Activated CD4-positive, CD25-positive, alpha-beta regulatory T cell treated with anti-CD3 and anti-CD28 coated beads, Interleukin-2, amount 50 U/mL, for 16 hours (primary cell): ENCODE measurements around the gene BCR.
"Not testable (repeated sequence)": the region's sequence is repeated elsewhere in the genome, so short reads cannot be mapped to it uniquely, and the experiment has no call there.

Experiments
- DNase-seq: peaks from one replicate; pipeline ENCODE4 v3.0.0-alpha.2; 2020; ENCODE audit warnings: low read depth, low spot score

The BCR gene

GRCh38 chr22:23316596-23316995, 136.3 kb downstream of the BCR start:
- DNase-seq = not testable (repeated sequence)

GRCh38 chr22:23318316-23318715, 138.0 kb downstream of the BCR start:
- DNase-seq = not testable (repeated sequence)

GRCh38 chr22:23322497-23323080, 142.3 kb downstream of the BCR start:
- DNase-seq = not testable (repeated sequence)

DNA sequence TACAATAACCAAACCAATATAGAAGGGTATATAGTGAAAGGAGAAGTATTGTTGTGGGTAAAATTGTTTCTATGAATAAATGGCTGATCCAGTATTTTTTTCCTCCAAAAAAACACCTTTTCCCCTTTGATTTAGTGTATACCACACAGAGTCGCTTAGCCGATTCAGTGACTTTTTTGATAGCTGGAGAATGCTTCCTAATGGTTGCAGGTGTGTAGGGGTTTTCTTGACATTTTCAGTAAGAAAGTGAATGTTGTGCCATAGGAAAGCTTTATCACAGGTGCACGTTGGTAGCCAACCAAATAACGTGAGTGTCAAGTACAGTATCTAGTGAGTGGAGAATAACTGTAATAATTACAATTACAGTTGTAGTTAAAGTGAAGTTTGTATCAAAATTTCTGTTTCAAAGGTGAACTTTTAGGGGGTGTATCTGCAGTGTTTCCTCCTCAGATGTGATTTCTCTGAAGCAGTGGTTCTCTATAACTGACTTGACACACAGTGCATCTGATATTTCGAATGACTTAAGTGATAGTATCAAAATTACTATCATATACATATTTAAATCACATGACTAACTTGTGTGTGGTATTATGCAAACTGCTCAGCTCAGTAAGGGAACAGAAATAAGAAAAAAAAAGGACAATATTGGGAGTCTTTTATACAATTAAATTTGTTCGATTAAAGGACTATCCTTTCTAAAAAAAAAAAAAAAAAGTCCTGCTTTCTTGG, 143.8 kb downstream of the BCR start:
- DNase-seq = not testable (repeated sequence)

DNA sequence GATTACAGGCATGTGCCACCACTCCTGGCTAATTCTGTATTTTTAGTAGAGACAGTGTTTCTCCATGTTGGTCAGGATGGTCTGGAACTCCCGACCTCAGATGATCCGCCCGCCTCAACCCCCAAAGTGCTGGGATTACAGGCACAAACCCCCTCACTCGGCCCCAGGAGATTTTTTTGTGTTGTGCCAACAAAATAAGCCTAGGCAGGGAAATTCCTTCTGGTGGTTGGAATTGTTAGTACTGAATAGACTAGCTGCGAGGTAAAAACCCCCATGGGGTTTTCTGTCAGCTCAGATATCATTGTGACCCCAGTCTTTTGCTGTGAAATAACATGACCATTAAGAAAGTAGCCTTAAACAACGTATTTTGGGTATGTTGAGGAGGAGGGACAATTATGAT, 144.9 kb downstream of the BCR start:
- DNase-seq = no peak

DNA sequence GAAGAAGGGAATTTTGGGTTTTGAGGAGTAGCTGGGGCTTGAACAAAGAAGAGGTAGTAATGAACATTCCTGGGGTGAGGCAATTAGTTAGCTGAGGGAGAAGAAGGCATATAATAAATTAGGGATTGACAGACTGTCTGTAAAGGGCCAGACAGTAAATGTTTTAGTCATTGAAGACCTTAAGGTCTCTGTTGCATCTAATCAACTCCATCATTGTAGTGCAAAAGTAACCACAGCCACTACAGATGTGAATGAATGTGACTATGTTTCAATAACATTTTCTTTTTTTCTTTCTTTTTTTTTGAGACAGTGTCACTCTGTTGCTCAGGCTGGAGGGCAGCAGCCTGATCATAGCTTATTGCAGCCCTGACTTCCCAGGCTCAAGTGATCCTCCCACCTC, 153.5 kb downstream of the BCR start:
- DNase-seq = not testable (repeated sequence)

GRCh38 chr22:23337672-23338071, 157.4 kb downstream of the BCR start:
- not testable (repeated sequence) for DNase-seq

DNA sequence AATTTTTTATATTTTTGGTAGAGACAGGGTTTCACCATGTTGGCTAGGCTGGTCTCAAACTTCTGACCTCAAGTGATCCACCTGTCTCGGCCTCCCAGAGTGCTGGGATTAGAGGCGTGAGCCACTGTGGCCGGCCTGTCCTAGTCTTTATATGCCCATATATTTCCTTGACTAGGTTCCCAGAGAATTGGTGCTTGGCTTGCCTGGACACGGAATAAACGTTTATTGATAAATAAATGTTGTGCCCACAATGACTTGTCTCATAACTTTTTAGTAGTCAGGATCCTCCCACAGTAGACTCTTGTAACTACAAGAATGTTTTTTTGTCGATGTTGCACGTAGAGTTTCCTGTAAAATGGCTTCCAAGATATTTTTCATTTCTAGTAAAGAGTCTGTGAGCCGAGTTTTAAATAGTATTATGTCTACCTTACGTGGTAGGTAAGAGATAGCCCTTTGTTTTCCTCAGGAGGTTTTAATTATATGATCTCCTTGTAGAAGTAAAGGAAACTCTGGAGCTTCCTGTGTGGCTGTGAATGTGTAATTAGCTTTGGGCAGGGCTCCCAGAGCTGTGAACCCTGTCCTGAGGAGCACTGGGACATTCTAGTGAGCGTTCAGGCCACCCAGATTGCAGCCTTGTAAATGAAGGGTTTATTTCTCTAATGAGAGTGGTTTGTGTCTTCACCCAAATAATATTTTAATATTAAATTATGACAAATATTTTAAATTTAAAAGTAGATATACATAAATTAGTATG, 161.8 kb downstream of the BCR start:
- not testable (repeated sequence) for DNase-seq

DNA sequence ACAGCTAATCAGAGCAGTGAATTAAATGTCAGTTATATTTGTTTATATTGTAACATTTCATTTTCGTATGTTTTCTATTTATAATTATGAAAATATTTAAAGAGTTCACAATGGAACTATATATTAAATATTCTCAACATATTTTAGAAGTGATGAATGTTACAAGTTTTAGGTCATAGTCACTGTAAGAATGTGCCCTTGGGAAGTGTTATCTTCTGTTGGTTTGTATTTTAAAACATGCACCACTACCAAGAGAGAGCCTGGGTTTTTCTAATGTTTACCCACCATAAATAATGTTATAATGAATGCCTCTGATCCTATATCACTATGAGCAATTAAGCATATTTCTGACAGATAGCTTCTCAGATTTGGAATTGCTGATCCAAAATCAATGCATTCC, 171.0 kb downstream of the BCR start:
- DNase-seq = no peak

DNA sequence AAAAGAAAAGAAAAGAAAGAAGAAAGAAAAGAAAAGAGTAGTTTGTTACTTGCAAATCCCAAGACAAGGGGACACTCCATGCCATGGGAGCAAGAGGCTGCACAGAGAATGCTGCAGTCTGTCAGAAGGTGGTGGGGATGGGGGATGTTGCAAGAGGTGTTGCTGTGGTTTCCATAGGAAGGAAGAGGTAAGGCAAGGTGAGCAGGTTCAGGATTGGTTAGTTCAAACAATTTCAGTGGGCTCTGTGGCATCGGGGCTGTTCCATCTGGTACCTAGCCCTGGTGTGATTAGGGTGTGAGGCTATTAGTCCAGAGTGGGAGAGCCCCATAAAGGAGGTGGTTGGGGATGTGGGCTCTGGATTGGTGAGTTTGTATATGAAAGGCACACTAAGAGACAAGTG, 172.7 kb downstream of the BCR start:
- DNase-seq = no peak

- DNase-seq = no peak
Observed at GRCh38 chr22:23353696-23354095, 173.4 kb downstream of the BCR start.

GRCh38 chr22:23356094-23356493, 175.8 kb downstream of the BCR start:
- no peak for DNase-seq

DNA sequence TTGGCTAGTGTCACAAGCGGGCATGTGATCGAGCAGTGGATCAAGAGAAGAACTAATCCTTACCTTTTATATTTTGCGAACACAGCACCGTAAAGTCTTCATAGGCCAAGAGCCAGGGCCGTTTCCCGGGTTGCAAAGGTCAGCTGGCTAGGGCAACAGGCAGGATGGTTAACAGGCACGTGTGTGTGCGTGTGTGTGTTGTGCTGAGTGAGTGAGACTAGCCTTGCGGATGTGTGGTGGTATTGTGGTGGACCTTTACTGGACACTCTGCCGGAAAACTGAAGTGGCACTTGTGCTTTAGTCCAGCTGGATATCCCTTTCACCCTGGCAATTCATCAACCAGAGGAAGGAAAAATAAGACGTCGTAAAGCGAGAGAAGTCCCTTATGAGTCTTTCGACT, 176.7 kb downstream of the BCR start:
- DNase-seq = no peak

DNA sequence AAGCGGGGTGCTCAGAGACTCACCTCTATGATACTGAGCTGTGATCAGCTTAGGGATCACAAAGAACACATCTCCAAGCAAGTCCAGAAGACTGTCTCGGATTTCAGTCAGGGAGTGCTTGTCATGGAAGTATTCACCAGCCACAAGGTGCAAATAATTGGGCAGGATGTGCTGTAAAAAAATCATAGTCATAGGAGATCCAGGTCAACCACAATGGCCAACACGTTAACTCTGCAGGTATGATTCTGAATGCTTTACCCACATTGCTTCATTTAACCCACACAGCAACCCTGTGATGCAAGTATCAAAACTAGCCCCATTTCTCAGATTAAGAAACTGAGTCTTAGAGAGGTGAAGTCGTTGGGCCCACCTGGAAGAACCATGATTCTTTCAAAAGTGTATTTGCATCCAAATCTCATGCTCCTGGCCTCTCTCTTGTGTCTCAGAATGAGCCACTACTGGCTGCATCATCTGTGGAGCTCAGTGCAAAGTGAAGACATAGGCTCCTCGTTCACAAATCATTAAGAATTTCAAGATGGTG, 179.3 kb downstream of the BCR start:
- DNase-seq = no peak

DNA sequence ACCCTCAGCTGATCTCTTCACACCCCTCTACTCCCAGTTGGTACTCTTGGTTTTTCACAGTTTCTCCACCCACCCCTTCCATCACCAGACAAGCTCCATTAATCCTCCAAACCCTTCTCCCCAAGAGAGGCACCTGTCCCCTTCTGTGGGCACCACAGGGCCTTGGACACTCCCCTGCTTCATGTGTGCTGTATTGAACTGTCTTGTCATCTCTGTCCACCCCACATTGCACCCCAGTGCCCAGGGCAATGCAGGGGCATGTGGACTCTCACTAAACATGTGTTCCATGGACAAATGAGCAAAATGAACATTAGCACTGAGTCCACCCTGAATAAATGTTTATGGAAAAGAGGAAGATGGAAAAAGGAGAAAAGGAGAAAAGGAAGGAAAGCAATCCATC, 181.4 kb downstream of the BCR start:
- DNase-seq = no peak

GRCh38 chr22:23363683-23364082, 183.4 kb downstream of the BCR start:
- no peak for DNase-seq

- DNase-seq = no peak
Observed at GRCh38 chr22:23364389-23364788, 184.1 kb downstream of the BCR start.

DNA sequence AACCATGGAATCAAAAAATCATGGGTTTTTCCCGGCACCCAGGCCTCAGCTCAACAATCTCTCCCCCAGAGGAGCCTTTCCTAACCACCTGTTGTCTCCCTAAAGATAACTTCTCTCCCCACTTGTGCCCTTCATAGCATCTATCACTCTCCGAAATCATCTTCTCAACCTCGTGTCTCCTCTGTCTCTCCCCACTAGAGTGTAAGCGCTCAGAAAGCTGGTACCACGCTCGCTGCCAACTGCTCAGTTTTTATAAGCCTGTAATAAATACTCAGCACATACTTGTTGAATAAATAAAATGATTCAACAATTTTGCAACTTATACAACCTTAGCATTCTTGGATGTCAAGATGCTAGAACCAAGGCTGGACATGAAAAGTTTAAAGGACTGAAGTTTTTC, 185.2 kb downstream of the BCR start:
- no peak for DNase-seq

GRCh38 chr22:23365961-23366360, 185.7 kb downstream of the BCR start:
- no peak for DNase-seq

DNA sequence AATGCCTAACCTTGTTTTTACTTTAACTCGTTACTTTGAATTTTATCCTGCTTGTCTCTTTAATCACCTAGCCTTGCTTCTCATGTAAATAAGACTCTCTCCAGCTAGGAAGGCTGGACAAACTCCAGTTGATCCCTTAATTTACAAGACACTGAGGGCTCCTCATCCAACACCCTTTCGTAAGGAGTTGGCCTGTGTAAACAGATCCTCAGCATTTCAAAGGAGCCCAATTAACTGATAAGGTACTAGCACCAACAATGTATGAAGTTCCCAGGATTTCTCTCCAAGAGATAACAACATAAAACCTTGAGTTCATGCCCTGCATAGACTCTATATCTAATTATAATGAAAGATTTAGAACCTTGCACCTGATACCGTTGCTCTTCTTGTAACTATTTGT, 186.9 kb downstream of the BCR start:
- DNase-seq = not testable (repeated sequence)
